Measurements from ENCODE around the gene GSTM5.
"Not testable (repeated sequence)": the region's sequence is repeated elsewhere in the genome, so short reads cannot be mapped to it uniquely, and the experiment has no call there.

GSTM5 gene

GRCh38 chr1:109695138-109695537, 16.9 kb upstream of the GSTM5 start:
- in situ Hi-C loops (cut with MboI; ENCODE audit: low sequenced_read_pairs) = not testable (repeated sequence)

- in situ Hi-C loops (cut with MboI; ENCODE audit: low sequenced_read_pairs) = no loop called here
Measured at GRCh38 chr1:109697066-109697465, 15.0 kb upstream of the GSTM5 start.

- in situ Hi-C loops (cut with MboI; ENCODE audit: low sequenced_read_pairs) = not testable (repeated sequence)
Measured at GRCh38 chr1:109697861-109698260, 14.2 kb upstream of the GSTM5 start.

- in situ Hi-C loops (cut with MboI; ENCODE audit: low sequenced_read_pairs) = not testable (repeated sequence)
Measured at GRCh38 chr1:109702940-109703339, 9.1 kb upstream of the GSTM5 start.

- in situ Hi-C loops (cut with MboI; ENCODE audit: low sequenced_read_pairs) = no loop called here
Measured at GRCh38 chr1:109704173-109704572, 7.9 kb upstream of the GSTM5 start.

GRCh38 chr1:109705411-109705810, 6.6 kb upstream of the GSTM5 start:
- in situ Hi-C loops (cut with MboI; ENCODE audit: low sequenced_read_pairs) = no loop called here

- in situ Hi-C loops (cut with MboI; ENCODE audit: low sequenced_read_pairs) = not testable (repeated sequence)
Measured at GRCh38 chr1:109708949-109709348, 3.1 kb upstream of the GSTM5 start.

GRCh38 chr1:109709822-109710221, 2.2 kb upstream of the GSTM5 start:
- in situ Hi-C loops (cut with MboI; ENCODE audit: low sequenced_read_pairs) = not testable (repeated sequence)

- in situ Hi-C loops (cut with MboI; ENCODE audit: low sequenced_read_pairs) = no loop called here
Measured at GRCh38 chr1:109712321-109712864, 342 bp downstream of the GSTM5 start.

- in situ Hi-C loops (cut with MboI; ENCODE audit: low sequenced_read_pairs) = no loop called here
Measured at GRCh38 chr1:109713636-109714035, 1.6 kb downstream of the GSTM5 start.

GRCh38 chr1:109714661-109715372, 2.8 kb downstream of the GSTM5 start:
- in situ Hi-C loops (cut with MboI; ENCODE audit: low sequenced_read_pairs) = no loop called here

GRCh38 chr1:109716121-109716520, 4.1 kb downstream of the GSTM5 start:
- in situ Hi-C loops (cut with MboI; ENCODE audit: low sequenced_read_pairs) = no loop called here

GRCh38 chr1:109716570-109717090, 4.6 kb downstream of the GSTM5 start:
- in situ Hi-C loops (cut with MboI; ENCODE audit: low sequenced_read_pairs) = no loop called here

GRCh38 chr1:109717729-109718128, 5.7 kb downstream of the GSTM5 start:
- in situ Hi-C loops (cut with MboI; ENCODE audit: low sequenced_read_pairs) = no loop called here

GRCh38 chr1:109718495-109718894, 6.4 kb downstream of the GSTM5 start:
- in situ Hi-C loops (cut with MboI; ENCODE audit: low sequenced_read_pairs) = no loop called here

GRCh38 chr1:109719337-109719837, 7.3 kb downstream of the GSTM5 start:
- in situ Hi-C loops (cut with MboI; ENCODE audit: low sequenced_read_pairs) = no loop called here

GRCh38 chr1:109721042-109721441, 9.0 kb downstream of the GSTM5 start:
- in situ Hi-C loops (cut with MboI; ENCODE audit: low sequenced_read_pairs) = no loop called here

GRCh38 chr1:109721971-109722370, 9.9 kb downstream of the GSTM5 start:
- in situ Hi-C loops (cut with MboI; ENCODE audit: low sequenced_read_pairs) = no loop called here

- in situ Hi-C loops (cut with MboI; ENCODE audit: low sequenced_read_pairs) = no loop called here
Measured at GRCh38 chr1:109722908-109723691, 11.0 kb downstream of the GSTM5 start.

- in situ Hi-C loops (cut with MboI; ENCODE audit: low sequenced_read_pairs) = no loop called here
Measured at GRCh38 chr1:109724933-109725332, 12.9 kb downstream of the GSTM5 start.

- in situ Hi-C loops (cut with MboI; ENCODE audit: low sequenced_read_pairs) = no loop called here
Measured at GRCh38 chr1:109725510-109725909, 13.5 kb downstream of the GSTM5 start.

GRCh38 chr1:109726007-109726406, 14.0 kb downstream of the GSTM5 start:
- in situ Hi-C loops (cut with MboI; ENCODE audit: low sequenced_read_pairs) = no loop called here
